Measurements from ENCODE around the gene CNOT11.

CNOT11 gene

DNA sequence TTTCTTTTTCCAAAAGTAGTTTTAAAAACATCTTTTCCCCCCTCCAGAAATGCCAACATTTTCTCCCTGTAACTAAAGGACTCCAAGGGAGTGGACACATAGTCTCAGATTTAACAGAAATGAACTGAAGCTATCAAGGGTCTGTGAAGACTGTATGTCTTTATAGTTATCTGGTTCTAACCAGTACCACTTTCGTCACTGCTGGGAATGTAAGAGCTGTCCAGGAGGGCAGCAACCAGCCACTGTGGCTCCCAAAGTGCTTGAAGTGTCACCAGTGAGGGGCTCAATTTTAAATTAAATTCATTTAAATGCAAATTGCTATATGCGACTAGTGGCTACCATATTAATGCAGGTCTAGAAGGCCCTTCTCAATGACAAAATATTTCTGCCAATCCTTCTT, 40.9 kb downstream of the CNOT11 start:
- ATAC-seq = no peak
- TF ChIP-seq SNAI2 (CRISPR knock-in tag; IDR thresholded peaks at IDR 0.05) (no peak), ISL1 (CRISPR knock-in tag; IDR thresholded peaks at IDR 0.05) (no peak), TCF4 (CRISPR knock-in tag; IDR thresholded peaks at IDR 0.05; ENCODE audit: borderline replicate concordance) (no peak), OSR1 (CRISPR knock-in tag; IDR thresholded peaks at IDR 0.05) (no peak), ZNF70 (CRISPR knock-in tag; IDR thresholded peaks at IDR 0.05) (no peak), ZFP3 (CRISPR knock-in tag; IDR thresholded peaks at IDR 0.05) (no peak), ZFP30 (CRISPR knock-in tag; IDR thresholded peaks at IDR 0.05) (no peak), PPARA (CRISPR knock-in tag; IDR thresholded peaks at IDR 0.05; ENCODE audit: borderline replicate concordance) (no peak), ESRRG (CRISPR knock-in tag; IDR thresholded peaks at IDR 0.05) (no peak), BACH2 (CRISPR knock-in tag; IDR thresholded peaks at IDR 0.05; ENCODE audit: borderline replicate concordance) (no peak), CSDC2 (CRISPR knock-in tag; IDR thresholded peaks at IDR 0.05) (no peak), ZNF565 (CRISPR knock-in tag; conservative IDR thresholded peaks at IDR 0.05; ENCODE audit: low read depth) (no peak)
- TF ChIP-seq, protein P1, sequence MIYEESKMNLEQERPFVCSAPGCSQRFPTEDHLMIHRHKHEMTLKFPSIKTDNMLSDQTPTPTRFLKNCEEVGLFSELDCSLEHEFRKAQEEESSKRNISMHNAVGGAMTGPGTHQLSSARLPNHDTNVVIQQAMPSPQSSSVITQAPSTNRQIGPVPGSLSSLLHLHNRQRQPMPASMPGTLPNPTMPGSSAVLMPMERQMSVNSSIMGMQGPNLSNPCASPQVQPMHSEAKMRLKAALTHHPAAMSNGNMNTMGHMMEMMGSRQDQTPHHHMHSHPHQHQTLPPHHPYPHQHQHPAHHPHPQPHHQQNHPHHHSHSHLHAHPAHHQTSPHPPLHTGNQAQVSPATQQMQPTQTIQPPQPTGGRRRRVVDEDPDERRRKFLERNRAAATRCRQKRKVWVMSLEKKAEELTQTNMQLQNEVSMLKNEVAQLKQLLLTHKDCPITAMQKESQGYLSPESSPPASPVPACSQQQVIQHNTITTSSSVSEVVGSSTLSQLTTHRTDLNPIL (CRISPR knock-in tag; IDR thresholded peaks at IDR 0.05; ENCODE audit: low read depth) = no peak
- TF ChIP-seq, protein P2, sequence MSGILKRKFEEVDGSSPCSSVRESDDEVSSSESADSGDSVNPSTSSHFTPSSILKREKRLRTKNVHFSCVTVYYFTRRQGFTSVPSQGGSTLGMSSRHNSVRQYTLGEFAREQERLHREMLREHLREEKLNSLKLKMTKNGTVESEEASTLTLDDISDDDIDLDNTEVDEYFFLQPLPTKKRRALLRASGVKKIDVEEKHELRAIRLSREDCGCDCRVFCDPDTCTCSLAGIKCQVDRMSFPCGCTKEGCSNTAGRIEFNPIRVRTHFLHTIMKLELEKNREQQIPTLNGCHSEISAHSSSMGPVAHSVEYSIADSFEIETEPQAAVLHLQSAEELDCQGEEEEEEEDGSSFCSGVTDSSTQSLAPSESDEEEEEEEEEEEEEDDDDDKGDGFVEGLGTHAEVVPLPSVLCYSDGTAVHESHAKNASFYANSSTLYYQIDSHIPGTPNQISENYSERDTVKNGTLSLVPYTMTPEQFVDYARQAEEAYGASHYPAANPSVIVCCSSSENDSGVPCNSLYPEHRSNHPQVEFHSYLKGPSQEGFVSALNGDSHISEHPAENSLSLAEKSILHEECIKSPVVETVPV (CRISPR knock-in tag; IDR thresholded peaks at IDR 0.05) = no peak

DNA sequence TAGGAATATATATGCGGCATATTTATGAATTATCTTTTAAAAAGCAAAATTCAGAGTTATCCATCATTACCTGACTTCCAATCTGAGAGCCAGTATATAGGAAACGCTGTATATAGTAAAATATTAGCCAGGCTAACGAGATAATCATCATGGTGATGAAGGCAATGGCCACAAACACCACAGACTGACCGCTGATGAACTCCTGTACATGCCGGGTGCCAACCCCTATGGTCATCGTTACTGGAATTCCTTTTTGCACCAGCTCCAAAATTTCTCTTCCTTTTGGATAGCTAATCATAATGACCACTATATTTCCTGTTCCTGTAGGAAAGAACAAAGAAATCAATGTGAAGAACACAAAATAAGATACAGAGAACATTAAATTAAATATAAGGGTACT, 42.2 kb downstream of the CNOT11 start:
- ATAC-seq = no peak
- TF ChIP-seq OSR1 (CRISPR knock-in tag; IDR thresholded peaks at IDR 0.05) = no peak
- TF ChIP-seq TOX (CRISPR knock-in tag; IDR thresholded peaks at IDR 0.05; ENCODE audit: borderline replicate concordance) = no peak
- TF ChIP-seq, protein P3, sequence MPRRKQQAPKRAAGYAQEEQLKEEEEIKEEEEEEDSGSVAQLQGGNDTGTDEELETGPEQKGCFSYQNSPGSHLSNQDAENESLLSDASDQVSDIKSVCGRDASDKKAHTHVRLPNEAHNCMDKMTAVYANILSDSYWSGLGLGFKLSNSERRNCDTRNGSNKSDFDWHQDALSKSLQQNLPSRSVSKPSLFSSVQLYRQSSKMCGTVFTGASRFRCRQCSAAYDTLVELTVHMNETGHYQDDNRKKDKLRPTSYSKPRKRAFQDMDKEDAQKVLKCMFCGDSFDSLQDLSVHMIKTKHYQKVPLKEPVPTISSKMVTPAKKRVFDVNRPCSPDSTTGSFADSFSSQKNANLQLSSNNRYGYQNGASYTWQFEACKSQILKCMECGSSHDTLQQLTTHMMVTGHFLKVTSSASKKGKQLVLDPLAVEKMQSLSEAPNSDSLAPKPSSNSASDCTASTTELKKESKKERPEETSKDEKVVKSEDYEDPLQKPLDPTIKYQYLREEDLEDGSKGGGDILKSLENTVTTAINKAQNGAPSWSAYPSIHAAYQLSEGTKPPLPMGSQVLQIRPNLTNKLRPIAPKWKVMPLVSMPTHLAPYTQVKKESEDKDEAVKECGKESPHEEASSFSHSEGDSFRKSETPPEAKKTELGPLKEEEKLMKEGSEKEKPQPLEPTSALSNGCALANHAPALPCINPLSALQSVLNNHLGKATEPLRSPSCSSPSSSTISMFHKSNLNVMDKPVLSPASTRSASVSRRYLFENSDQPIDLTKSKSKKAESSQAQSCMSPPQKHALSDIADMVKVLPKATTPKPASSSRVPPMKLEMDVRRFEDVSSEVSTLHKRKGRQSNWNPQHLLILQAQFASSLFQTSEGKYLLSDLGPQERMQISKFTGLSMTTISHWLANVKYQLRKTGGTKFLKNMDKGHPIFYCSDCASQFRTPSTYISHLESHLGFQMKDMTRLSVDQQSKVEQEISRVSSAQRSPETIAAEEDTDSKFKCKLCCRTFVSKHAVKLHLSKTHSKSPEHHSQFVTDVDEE (CRISPR knock-in tag; IDR thresholded peaks at IDR 0.05) = no peak
- TF ChIP-seq ZC3H10 (CRISPR knock-in tag; IDR thresholded peaks at IDR 0.05) = no peak
- no peak for TF ChIP-seq ARNTL (CRISPR knock-in tag; IDR thresholded peaks at IDR 0.05; ENCODE audit: borderline replicate concordance, low read depth)
- TF ChIP-seq CSDC2 (CRISPR knock-in tag; IDR thresholded peaks at IDR 0.05) = no peak
- TF ChIP-seq BACH2 (CRISPR knock-in tag; IDR thresholded peaks at IDR 0.05; ENCODE audit: borderline replicate concordance) = no peak
- TF ChIP-seq RARB (CRISPR knock-in tag; IDR thresholded peaks at IDR 0.05) = no peak
- TF ChIP-seq GLIS3 (CRISPR knock-in tag; IDR thresholded peaks at IDR 0.05) = no peak

DNA sequence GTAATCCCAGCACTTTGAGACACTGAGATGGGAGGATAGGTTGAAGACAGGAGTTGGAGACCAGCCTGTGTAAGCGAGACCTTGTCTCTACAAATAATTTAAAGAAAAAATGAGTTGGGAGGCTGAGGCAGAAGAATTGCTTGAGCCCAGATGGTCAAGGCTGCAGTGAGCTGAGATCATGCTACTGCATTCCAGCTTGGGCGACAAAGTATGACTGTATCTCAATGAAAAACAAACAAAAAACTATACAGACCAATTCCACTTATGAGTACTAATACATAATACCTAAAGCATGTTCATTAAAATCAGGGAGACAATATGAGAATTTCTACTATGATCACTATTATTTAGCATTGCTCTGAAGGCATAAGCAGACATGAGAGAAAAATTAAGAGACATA, 43.2 kb downstream of the CNOT11 start:
- TF ChIP-seq SNAI2 (CRISPR knock-in tag; IDR thresholded peaks at IDR 0.05) = no peak
- no peak for TF ChIP-seq ESRRG (CRISPR knock-in tag; IDR thresholded peaks at IDR 0.05)
- peak; percentile 55; the same call in 2 of the 3 replicates for ATAC-seq

DNA sequence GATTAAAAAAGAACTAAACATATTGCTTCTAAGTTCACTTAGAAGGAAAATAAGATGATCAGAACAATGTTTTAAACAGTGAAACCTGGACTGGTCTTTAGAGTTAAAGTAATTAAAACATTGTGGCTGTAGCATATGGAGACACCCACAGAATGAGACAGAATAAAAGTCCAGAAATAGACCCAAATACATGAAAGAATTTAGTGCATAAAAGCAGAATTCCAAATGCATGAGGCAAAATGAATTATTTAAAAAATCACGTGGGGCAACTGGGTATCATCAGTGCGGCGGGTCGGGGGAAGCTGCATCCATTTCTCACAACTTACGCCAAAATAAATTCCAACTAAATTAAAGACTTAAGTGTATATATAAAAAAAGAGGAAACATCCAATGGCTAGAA, 43.7 kb downstream of the CNOT11 start:
- TF ChIP-seq RARB (CRISPR knock-in tag; IDR thresholded peaks at IDR 0.05) (no peak), ISL1 (CRISPR knock-in tag; IDR thresholded peaks at IDR 0.05) (no peak), TOX (CRISPR knock-in tag; IDR thresholded peaks at IDR 0.05; ENCODE audit: borderline replicate concordance) (no peak), ZNF8 (CRISPR knock-in tag; IDR thresholded peaks at IDR 0.05) (no peak), OSR1 (CRISPR knock-in tag; IDR thresholded peaks at IDR 0.05) (no peak), ESRRG (CRISPR knock-in tag; IDR thresholded peaks at IDR 0.05) (no peak), ZC3H10 (CRISPR knock-in tag; IDR thresholded peaks at IDR 0.05) (no peak), CSDC2 (CRISPR knock-in tag; IDR thresholded peaks at IDR 0.05) (no peak), ARNTL (CRISPR knock-in tag; IDR thresholded peaks at IDR 0.05; ENCODE audit: borderline replicate concordance, low read depth) (no peak), ZNF70 (CRISPR knock-in tag; IDR thresholded peaks at IDR 0.05) (no peak), ZFP30 (CRISPR knock-in tag; IDR thresholded peaks at IDR 0.05) (no peak), GLIS3 (CRISPR knock-in tag; IDR thresholded peaks at IDR 0.05) (no peak), PPARA (CRISPR knock-in tag; IDR thresholded peaks at IDR 0.05; ENCODE audit: borderline replicate concordance) (no peak), ZNF565 (CRISPR knock-in tag; conservative IDR thresholded peaks at IDR 0.05; ENCODE audit: low read depth) (no peak), ZFP3 (CRISPR knock-in tag; IDR thresholded peaks at IDR 0.05) (no peak), TCF4 (CRISPR knock-in tag; IDR thresholded peaks at IDR 0.05; ENCODE audit: borderline replicate concordance) (no peak)
- TF ChIP-seq, protein P4, sequence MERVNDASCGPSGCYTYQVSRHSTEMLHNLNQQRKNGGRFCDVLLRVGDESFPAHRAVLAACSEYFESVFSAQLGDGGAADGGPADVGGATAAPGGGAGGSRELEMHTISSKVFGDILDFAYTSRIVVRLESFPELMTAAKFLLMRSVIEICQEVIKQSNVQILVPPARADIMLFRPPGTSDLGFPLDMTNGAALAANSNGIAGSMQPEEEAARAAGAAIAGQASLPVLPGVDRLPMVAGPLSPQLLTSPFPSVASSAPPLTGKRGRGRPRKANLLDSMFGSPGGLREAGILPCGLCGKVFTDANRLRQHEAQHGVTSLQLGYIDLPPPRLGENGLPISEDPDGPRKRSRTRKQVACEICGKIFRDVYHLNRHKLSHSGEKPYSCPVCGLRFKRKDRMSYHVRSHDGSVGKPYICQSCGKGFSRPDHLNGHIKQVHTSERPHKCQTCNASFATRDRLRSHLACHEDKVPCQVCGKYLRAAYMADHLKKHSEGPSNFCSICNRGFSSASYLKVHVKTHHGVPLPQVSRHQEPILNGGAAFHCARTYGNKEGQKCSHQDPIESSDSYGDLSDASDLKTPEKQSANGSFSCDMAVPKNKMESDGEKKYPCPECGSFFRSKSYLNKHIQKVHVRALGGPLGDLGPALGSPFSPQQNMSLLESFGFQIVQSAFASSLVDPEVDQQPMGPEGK (CRISPR knock-in tag; IDR thresholded peaks at IDR 0.05; ENCODE audit: borderline replicate concordance) = no peak
- TF ChIP-seq, protein P2 (CRISPR knock-in tag; IDR thresholded peaks at IDR 0.05) = no peak
- TF ChIP-seq, protein P1 (CRISPR knock-in tag; IDR thresholded peaks at IDR 0.05; ENCODE audit: low read depth) = no peak
- ATAC-seq = peak; percentile 71
